Neural crest cell (in vitro differentiated cells): Measurements from ENCODE around the gene FHIT. TPM values are rescaled to one million over a fixed set of nuclear protein-coding genes. Genes with fewer than 3 reads are reported as not detected.

Source experiments
- DNase-seq: peaks from one replicate; pipeline ENCODE4 v3.0.0; 2021; ENCODE audit warnings: low read depth, mixed read lengths, low spot score
- H3K27ac Mint-ChIP-seq: one replicate; pipeline ENCODE4 v1.8.0; 2021; ENCODE audit warnings: mild to moderate bottlenecking, mixed read lengths; ENCODE audit not compliant: unreplicated experiment
- H3K27me3 Mint-ChIP-seq: 2 replicates; pipeline ENCODE4 v1.8.0; 2021; ENCODE audit warnings: low read depth, mild to moderate bottlenecking, mixed read lengths
- H3K36me3 Mint-ChIP-seq: 2 replicates; pipeline ENCODE4 v1.8.0; 2021; ENCODE audit warnings: low read depth, mild to moderate bottlenecking, mixed read lengths
- H3K4me1 Mint-ChIP-seq: 2 replicates; pipeline ENCODE4 v1.8.0; 2021; ENCODE audit warnings: mixed read lengths
- H3K4me3 Mint-ChIP-seq: one replicate; pipeline ENCODE4 v1.8.0; 2021; ENCODE audit warnings: mild to moderate bottlenecking, mixed read lengths
- H3K9me3 Mint-ChIP-seq: 2 replicates; pipeline ENCODE4 v1.8.0; 2021; ENCODE audit warnings: mixed read lengths
- CTCF ChIP-seq: fragments of 200-600 bp; sonication (generic); conservative IDR thresholded peaks from 2 replicates; pipeline ENCODE4 v1.5.0; 2021; ENCODE audit warnings: antibody characterized with exemption, mild to moderate bottlenecking
- total RNA-seq: library from RNA; stranded (reverse); gene quantifications from 2 replicates; pipeline ENCODE4 v1.2.1, GENCODE V29; 2021

FHIT gene
- total RNA-seq, 1 donor from 2014 or later = 5.2 TPM

- Mint-ChIP-seq H3K36me3 (no peaks in the 10 kb centered on the region), H3K4me3 (no peak overlapping the region), H3K4me1 (no peaks in the 10 kb centered on the region), H3K27ac (no peak overlapping the region), H3K9me3 (peaks cover 5% of the 10 kb centered on the region), H3K27me3 (no peaks in the 10 kb centered on the region)
- no peak for DNase-seq
- TF ChIP-seq CTCF = no peak
These were observed 523.2 kb downstream of the FHIT start for GRCh38 chr3:60728006-60728405.

- H3K27me3 Mint-ChIP-seq = no peaks in the 10 kb centered on the region
- DNase-seq = no peak
These were observed 530.5 kb downstream of the FHIT start for GRCh38 chr3:60720736-60721135.

GRCh38 chr3:60716573-60716972 lies 534.7 kb downstream of the FHIT start:
- Mint-ChIP-seq H3K9me3 (peaks cover 4% of the 10 kb centered on the region), H3K27ac (no peak overlapping the region), H3K27me3 (no peaks in the 10 kb centered on the region), H3K4me1 (no peaks in the 10 kb centered on the region), H3K4me3 (no peak overlapping the region), H3K36me3 (peaks cover 3% of the 10 kb centered on the region)
- TF ChIP-seq CTCF = no peak
- DNase-seq = no peak

More at GRCh38 chr3:60720736-60721135, 530.5 kb downstream of the FHIT start:
- H3K36me3 Mint-ChIP-seq = no peaks in the 10 kb centered on the region
- H3K4me3 Mint-ChIP-seq = no peak overlapping the region
- no peak overlapping the region for H3K27ac Mint-ChIP-seq
- H3K4me1 Mint-ChIP-seq = no peaks in the 10 kb centered on the region
- TF ChIP-seq CTCF = no peak
- peaks cover 3% of the 10 kb centered on the region for H3K9me3 Mint-ChIP-seq

- H3K27ac Mint-ChIP-seq = no peak overlapping the region
- H3K27me3 Mint-ChIP-seq = no peaks in the 10 kb centered on the region
- H3K9me3 Mint-ChIP-seq = peaks cover 3% of the 10 kb centered on the region
- no peak for TF ChIP-seq CTCF
- peaks cover 6% of the 10 kb centered on the region for H3K36me3 Mint-ChIP-seq
- no peak overlapping the region for H3K4me3 Mint-ChIP-seq
- peaks cover 5% of the 10 kb centered on the region for H3K4me1 Mint-ChIP-seq
- no peak for DNase-seq
These were observed 542.9 kb downstream of the FHIT start for GRCh38 chr3:60708191-60708975.

GRCh38 chr3:60707452-60708020 lies 543.7 kb downstream of the FHIT start:
- no peak for DNase-seq
- peaks cover 3% of the 10 kb centered on the region for H3K9me3 Mint-ChIP-seq
- TF ChIP-seq CTCF = no peak
- H3K4me1 Mint-ChIP-seq = peaks cover 5% of the 10 kb centered on the region
- H3K36me3 Mint-ChIP-seq = peaks cover 6% of the 10 kb centered on the region
- H3K4me3 Mint-ChIP-seq = no peak overlapping the region
- H3K27ac Mint-ChIP-seq = no peak overlapping the region
- no peaks in the 10 kb centered on the region for H3K27me3 Mint-ChIP-seq
